Stimulated activated CD8-positive, alpha-beta memory T cell treated with anti-CD3 and anti-CD28 coated beads, Interleukin-12 subunit alpha, Interleukin-12 subunit beta, amount 100 ng/mL, for 24 hours (primary cell): ENCODE results near the gene TSPO.

Experiments
- DNase-seq: peaks from one replicate; pipeline ENCODE4 v3.0.0-alpha.2; 2020; ENCODE audit errors: extremely low read depth

TSPO gene

DNA sequence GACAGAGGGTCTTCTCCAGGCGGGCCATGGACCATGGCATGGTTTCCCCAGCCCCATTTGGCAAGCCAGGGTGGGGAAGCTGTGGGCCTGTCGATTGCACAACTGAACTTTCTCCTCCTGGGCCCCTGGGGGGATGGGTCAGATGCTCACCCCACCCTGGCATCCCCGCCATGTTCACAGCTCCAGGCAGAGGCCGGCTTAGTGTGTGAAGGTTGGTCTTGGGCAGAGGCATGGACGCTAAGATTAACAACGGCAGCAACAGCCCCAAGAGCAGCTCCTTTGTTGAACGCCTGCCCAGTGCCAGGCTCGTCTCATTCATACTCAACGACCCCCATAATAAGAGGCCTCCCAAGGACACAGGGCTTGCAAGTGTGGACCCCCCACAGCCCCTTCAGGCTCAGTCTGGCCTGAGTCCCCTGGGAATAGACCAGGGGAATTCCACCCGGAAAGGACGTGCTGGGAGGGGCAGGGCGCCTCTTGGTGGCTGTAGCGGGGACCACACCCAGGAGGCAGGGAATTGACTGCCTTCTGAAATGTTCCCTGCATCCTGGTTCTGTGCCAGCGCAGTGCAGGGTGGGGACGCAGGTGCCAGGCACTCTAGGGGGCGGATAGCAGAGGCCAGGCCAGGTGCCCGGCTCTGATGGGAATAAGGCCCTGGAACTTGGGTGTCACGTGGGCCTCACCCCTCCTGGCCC, 8.3 kb downstream of the TSPO start:
- no peak for DNase-seq

DNA sequence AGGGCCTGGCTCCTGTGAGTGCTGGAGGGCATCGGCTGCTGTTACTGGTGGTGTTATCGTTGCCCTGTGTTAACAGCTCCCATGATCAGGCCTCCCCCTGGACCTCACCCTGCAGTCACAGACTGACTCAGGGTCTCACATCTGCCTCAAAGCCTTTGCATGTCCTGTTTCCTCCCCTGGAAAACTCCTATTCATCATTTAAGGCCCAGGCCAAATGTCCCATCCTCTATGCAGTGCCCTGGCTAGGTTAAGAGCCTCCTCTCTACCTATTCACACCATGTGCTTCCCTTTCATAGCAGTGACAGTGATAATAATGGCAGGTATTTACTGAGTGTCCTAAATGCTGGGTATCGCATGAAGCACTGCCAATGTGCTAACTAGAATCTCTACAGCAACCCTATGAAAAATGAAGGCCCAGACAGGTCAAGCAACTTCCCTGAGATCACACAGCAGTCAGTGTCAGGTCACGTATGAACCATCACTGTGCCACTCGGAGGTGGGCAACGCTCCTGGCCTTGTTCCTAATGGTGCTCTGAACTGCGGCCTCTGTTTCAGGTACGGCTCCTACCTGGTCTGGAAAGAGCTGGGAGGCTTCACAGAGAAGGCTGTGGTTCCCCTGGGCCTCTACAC, 9.3 kb downstream of the TSPO start:
- no peak for DNase-seq

- no peak for DNase-seq
Measured at GRCh38 chr22:43162412-43163150, 11.2 kb downstream of the TSPO start.

DNA sequence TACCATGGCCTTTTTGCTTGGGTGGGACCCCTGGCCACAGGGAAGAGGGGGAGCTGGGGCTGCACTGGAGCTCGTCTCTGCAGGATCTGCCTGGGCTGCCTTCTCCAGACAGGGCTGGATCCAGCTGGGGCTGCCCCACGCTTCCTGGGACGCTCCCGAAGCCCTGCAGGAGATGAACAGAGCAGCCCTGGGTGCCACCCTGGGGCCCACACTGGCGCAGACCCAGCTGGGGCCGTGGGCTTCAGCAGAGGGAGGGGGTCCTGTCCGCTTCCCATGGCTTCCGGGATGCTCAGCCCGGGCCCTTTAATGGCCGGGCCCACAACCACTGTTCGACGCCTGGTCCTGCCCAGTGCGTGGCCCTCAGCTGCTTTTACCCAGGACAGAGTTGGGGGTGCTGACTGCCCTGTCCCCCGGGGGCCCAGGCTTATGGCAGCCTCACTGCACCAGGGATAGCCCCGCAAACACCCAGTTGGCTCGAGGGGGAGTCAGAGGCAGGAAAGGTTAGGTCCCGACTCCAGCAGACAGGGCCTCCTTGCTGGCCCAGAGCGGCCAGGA, 12.0 kb downstream of the TSPO start:
- DNase-seq = no peak

- no peak for DNase-seq
Measured at GRCh38 chr22:43164636-43165035, 13.3 kb downstream of the TSPO start.

- DNase-seq = no peak
Measured at GRCh38 chr22:43166132-43166930, 15.0 kb downstream of the TSPO start.

GRCh38 chr22:43167001-43167589, 15.7 kb downstream of the TSPO start:
- no peak for DNase-seq

DNA sequence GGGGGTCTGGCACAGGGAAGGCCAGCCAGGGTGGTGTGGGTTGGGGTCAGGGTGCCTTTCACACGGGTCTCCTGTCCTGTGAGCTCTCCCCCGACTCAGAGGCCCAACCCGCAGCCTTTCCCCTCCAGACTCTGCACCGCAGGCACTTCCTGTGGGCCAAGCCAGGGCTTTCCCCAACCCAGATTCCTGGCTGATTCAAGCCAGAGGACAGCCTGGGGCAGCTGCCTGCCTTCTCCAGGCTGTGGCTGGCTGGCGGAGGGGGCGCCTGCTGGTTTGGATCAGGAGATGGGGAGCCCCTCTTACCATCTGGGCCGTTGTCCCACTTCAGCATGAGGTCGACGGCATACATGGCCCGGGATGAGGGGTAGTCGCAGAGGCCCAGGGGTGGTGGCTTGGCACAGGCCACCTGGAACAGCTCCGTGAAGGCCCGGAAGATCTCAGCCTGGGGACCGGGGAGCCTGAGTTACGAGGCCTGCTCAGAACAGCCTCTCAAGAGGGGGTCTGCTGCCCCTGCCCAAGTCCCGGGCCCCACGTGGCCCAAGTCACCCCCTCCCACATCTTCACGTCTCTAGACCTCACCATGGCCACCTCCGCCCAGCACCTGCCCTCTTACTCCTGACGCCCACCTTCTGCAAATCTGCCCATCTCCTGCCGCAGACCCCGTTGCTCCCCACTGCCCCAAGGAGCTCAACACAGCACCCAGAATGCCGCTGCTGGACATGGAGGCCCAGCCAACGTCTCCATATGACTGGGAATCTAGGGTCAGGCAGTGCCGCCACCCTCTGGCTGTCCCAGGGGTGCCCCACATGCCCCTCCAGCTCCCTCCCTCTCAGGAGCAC, 17.3 kb downstream of the TSPO start:
- DNase-seq = no peak

GRCh38 chr22:43169310-43170130, 18.2 kb downstream of the TSPO start:
- DNase-seq = no peak

DNA sequence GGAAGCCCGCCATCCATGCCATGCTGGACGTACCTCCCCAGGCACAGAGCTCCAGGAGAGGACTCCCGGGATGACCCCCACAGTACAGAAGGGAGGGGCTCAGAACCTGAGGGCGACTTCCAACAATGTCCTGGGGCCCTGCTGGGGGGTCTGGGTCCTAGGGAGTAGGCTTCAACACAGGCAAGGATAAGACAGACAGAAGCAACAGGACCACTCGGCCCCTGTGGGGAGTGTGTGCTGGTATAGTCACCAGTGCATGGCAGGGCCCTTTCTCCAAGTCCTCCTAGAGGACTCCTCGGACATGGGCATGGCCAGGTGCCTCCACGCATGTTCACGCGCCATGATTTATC, 18.7 kb downstream of the TSPO start:
- no peak for DNase-seq

DNA sequence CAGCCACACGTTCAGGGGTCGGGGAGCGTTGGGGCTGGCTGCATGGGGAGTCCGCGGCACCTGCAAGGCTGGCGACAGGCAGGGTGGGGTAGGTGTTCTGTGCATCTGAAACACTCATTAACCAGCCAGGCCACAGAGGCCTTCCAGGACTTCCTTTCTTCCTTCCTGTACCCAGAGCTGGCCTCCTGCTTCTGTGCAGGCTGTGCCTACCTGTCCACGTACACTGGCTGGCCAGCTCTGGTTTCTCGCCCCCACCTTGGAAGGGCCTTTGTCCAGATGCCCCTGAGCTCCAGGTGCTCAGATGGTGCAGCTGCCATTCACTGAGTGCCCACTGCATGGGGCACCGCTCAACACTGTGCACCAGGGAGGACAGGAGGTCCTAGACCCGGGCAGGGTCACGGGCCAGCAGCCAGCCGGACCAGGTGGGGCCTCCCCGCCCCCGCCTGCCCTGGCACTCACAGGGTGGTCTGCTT, 19.7 kb downstream of the TSPO start:
- no peak for DNase-seq

DNA sequence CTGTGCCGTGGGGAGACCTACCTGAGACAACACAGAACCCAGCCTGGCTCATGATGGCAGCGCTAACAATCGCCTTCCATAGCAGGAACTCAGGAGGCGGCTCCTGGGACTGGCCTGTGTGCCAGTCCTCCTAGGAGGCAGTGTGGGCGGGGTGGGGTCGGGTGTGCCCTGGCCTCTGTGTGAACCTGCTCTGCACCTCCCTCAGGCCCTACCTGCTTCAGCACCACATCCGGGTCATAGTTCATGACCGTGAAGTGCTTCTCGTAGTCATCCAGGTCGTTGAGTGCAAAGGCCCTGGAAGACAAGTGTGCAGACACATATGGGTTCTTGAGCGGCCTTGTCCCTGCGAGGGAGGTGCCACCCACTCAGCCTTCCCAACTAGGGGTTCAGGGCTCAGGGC, 20.2 kb downstream of the TSPO start:
- no peak for DNase-seq

- DNase-seq = no peak
Measured at GRCh38 chr22:43172191-43172590, 20.8 kb downstream of the TSPO start.

DNA sequence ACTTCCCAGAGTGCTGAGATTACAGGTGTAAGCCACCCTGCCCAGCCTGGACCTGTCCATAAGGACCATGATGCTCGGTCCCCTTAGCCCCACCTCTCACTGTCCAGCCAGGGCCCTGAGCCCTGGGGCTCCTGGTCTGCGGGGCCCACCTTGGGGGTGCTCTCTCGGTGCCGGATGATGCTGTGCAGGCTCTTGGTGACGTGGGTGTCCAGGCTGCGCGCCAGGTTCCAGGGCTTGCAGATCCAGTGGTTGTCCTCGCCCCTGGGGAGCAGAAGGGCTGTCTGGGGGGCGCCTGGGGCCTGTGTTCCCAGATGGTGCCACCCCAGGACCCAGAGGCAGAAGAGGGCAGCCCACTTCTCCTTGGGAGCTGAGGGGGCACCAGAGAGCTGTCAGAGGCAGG, 22.2 kb downstream of the TSPO start:
- DNase-seq = no peak

DNA sequence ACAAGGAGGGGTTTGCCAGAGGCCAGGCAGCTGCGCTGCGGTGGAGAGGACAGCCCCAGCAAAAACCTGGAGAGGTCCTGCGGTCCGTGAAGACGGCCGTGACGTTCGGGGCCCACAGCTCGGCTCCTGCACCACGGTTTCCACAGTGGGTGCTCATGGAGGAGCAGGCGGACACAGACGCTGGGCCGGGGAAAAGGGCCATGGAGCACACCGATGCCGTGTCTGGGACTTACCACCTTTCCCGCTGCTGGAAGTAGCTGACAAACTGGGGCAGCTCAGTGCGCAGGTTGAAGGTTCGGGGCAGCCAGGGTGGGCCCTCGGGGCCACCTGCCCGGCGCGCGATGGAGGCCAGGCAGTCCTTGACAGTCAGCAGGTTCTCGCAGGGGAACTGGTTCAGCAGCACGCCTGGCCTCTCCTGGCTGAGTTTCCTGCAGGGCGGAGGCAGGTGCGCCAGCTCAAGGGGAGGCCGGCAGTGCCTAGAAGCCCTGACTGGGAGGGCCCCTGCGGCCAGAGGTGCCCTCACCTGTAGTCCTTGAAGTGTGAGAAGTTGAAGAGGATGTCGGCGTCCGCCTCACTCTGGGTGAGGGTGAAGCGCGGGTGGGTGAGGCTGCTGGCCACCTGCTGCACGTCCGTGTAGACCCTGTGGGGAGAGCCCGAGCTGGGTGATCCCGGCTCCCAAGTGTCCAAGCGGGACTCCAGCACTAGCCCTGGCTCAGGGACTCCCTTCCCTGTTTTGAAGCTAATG, 22.8 kb downstream of the TSPO start:
- no peak for DNase-seq

DNA sequence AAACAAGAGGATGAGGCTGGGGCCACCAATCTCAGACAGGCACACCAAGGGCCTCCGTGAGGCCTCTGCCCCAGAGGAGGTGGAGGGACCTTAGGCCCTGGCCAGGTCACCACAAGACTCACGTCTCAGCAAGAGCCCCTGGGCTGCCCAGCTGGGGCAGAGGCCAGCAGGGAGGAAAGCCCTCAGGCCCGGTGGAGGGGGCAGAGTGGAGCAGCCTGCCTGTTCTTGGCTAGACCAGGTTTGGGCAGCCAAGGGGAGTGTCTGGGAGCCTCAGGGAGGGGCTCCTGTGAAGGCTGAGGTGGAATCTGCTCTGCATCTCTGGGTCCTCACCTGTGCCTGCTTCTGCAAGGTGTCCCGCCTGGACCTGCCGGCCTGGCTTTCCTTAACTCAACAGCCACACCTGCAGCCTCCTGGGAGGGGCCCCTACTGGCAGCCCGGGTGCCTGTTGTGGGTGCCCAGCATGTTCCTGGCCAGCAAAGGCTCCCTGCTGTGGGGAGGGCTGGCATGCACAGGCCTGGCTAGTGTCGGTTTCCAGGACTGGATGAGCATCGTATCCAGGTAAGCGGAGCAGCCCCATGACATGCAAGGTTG, 23.7 kb downstream of the TSPO start:
- no peak for DNase-seq

- no peak for DNase-seq
Measured at GRCh38 chr22:43176090-43176489, 24.7 kb downstream of the TSPO start.

DNA sequence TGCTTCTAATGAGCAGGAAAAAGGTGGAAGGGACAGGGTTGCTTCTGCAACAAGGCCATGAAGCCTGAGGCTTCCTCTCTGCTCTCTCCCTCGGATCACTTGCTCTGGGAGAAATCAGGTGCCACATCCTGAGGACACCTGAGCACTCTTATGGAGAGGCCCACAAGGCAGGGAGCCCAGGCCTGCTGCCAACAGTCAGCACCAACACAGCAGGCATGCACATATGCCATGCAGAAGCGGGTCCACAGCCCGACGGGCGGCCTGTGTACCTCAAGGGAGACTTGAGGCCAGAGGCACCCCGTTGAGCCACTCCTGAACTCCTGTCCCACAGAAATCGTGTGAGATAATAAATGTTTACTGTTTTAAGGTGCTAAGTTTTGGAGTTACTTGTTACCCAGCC, 26.1 kb downstream of the TSPO start:
- DNase-seq = no peak
